ENCODE results near the gene KRT79. TPM values are rescaled to one million over a fixed set of nuclear protein-coding genes. Genes with fewer than 3 reads are reported as not detected.

The KRT79 gene
- total and polyA plus RNA-seq, 3 donors from 2014 or later = 0.19 to 0.24 TPM; not detected in 1

DNA sequence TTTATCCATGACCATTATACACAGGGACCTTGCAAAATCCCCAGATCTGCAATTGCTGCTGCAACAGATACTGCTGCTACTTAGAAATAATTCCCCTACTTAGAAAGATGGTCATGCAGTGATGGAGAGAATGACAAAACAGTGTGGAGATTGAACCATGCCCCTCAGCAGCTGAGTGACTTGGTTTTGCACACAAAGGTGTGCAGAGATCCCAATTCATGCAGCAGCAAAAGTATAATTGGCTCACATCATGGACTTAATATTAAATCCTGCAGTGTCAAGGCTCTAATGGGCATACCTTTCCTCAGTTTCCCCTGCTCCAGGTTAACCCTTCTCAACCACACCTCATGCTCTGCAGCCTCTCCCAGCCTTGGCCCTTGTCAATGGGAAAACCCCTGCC, 17.7 kb upstream of the KRT79 start:
- intact Hi-C loops (cut with DNase I; ENCODE audit: low total_unique reads) = no loop called here
- DNase-seq = no peak
- Histone ChIP-seq H3K27me3 (no peaks in the 10 kb centered on the region), H3K27ac (no peak overlapping the region), H3K36me3 (ENCODE audit: low read depth, missing control alignments) (no peaks in the 10 kb centered on the region), H3K4me1 (no peaks in the 10 kb centered on the region), H3K4me3 (no peak overlapping the region), H3K9me3 (no peaks in the 10 kb centered on the region)
- no peak for TF ChIP-seq POLR2A (IDR thresholded peaks at IDR 0.05)
- TF ChIP-seq, protein P1, sequence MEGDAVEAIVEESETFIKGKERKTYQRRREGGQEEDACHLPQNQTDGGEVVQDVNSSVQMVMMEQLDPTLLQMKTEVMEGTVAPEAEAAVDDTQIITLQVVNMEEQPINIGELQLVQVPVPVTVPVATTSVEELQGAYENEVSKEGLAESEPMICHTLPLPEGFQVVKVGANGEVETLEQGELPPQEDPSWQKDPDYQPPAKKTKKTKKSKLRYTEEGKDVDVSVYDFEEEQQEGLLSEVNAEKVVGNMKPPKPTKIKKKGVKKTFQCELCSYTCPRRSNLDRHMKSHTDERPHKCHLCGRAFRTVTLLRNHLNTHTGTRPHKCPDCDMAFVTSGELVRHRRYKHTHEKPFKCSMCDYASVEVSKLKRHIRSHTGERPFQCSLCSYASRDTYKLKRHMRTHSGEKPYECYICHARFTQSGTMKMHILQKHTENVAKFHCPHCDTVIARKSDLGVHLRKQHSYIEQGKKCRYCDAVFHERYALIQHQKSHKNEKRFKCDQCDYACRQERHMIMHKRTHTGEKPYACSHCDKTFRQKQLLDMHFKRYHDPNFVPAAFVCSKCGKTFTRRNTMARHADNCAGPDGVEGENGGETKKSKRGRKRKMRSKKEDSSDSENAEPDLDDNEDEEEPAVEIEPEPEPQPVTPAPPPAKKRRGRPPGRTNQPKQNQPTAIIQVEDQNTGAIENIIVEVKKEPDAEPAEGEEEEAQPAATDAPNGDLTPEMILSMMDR (IDR thresholded peaks at IDR 0.05) = no peak

DNA sequence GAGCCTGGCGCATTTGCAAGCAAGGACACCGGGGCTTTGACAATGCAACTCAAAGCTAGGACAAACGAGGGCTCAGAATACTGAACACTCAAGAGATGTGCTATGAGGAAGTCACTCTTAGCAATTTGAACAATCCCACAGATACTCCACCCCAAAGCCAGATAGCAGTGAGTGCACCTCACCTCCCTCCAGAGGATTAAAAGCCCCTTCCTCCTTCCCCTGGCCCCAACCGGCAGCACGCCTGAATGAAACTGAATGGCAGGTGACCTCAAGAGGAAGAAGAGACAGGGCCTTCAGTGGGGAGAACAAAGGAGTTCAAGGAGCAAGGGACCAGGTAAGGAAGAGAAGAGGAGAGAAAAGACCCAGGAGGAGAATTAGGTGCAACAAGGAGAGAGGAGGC, 16.6 kb upstream of the KRT79 start:
- no peaks in the 10 kb centered on the region for H3K36me3 ChIP-seq (ENCODE audit: low read depth, missing control alignments)
- H3K4me1 ChIP-seq = no peaks in the 10 kb centered on the region
- H3K9me3 ChIP-seq = no peaks in the 10 kb centered on the region
- H3K27me3 ChIP-seq = no peaks in the 10 kb centered on the region
- TF ChIP-seq, protein P1 (IDR thresholded peaks at IDR 0.05) = no peak
- TF ChIP-seq POLR2A (IDR thresholded peaks at IDR 0.05) = no peak
- H3K4me3 ChIP-seq = no peak overlapping the region
- intact Hi-C loops (cut with DNase I; ENCODE audit: low total_unique reads) = no loop called here
- whole genome bisulfite sequencing, 2 donors = 86 to 91% methylated on average over 3 to 5 of the region's 5 CpGs
- DNase-seq = no peak
- no peak overlapping the region for H3K27ac ChIP-seq

DNA sequence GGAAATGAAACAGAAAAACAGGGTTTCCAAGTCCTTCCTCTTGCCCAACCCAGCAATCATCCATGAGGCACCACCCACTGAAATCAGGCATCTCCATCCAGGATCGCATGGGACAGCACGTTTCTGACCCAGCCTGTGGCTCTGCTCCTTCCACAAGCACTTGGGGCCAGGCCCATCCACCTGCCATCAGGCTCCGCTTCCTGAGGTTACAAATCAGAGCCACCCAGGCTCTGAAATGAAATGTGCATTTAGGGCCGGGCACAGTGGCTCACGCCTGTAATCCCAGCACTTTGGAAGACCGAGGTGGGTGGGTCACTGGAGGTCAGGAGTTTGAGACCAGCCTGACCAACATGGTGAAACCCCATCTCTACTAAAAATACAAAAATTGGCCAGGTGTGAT, 15.4 kb upstream of the KRT79 start:
- TF ChIP-seq POLR2A (IDR thresholded peaks at IDR 0.05) = no peak
- TF ChIP-seq, protein P1 (IDR thresholded peaks at IDR 0.05) = no peak
- no peak for DNase-seq
- no peaks in the 10 kb centered on the region for H3K36me3 ChIP-seq (ENCODE audit: low read depth, missing control alignments)
- intact Hi-C loops (cut with DNase I; ENCODE audit: low total_unique reads) = no loop called here
- no peak overlapping the region for H3K27ac ChIP-seq
- H3K4me1 ChIP-seq = no peaks in the 10 kb centered on the region
- no peaks in the 10 kb centered on the region for H3K27me3 ChIP-seq
- WGBS, 2 donors = 91 to 92% methylated on average over 6 of the region's 6 CpGs
- H3K4me3 ChIP-seq = no peak overlapping the region
- no peaks in the 10 kb centered on the region for H3K9me3 ChIP-seq

GRCh38 chr12:52848661-52849255, 14.6 kb upstream of the KRT79 start, which contains the start of gene KRT78:
Gene KRT78, minus strand, starts transcription at chr12:52848994. Its CDS starts 64 bp downstream, at chr12:52848930.
- no peaks in the 10 kb centered on the region for H3K9me3 ChIP-seq
- H3K27ac ChIP-seq = no peak within 1 kb of the TSS
- H3K36me3 ChIP-seq (ENCODE audit: low read depth, missing control alignments) = no peaks in the 10 kb centered on the region
- TF ChIP-seq POLR2A (IDR thresholded peaks at IDR 0.05) = no peak
- TF ChIP-seq, protein P1 (IDR thresholded peaks at IDR 0.05) = no peak
- intact Hi-C loops (cut with DNase I; ENCODE audit: low total_unique reads) = no loop called here
- H3K4me3 ChIP-seq = no peak within 1 kb of the TSS
- no peaks in the 10 kb centered on the region for H3K4me1 ChIP-seq
- DNase-seq = no peak
- 89 to 92% methylated on average over 14 to 16 of the region's 16 CpGs for WGBS, 2 donors
- no peaks in the 10 kb centered on the region for H3K27me3 ChIP-seq

All from testis (tissue), 3 donors.